ENCODE data around the gene HIGD1A. TPM values are rescaled to one million over a fixed set of nuclear protein-coding genes. Genes with fewer than 3 reads are reported as not detected.

Gene HIGD1A
- total and polyA plus RNA-seq, 8 donors, result 62.0 to 413 (median 189) TPM

- peak in 1 of 2 donors; percentile 47 for DNase-seq
- Histone ChIP-seq H3K4me3 (no peak overlapping the region), H3K27me3 (no peaks in the 10 kb centered on the region), H3K4me1 (peaks cover 0 to 16% (median 0%) of the 10 kb centered on the region in 4 donors), H3K9me3 (no peaks in the 10 kb centered on the region), H3K27ac (no peak overlapping the region), H3K36me3 (no peaks in the 10 kb centered on the region)
- WGBS, 5 donors, result 24 to 46% (median 36%) methylated on average over 2 of the region's 2 CpGs
- TF ChIP-seq POLR2AphosphoS5 (IDR thresholded peaks at IDR 0.05), result no peak
- TF ChIP-seq CTCF (IDR thresholded peaks at IDR 0.05), result no peak
- no peak for TF ChIP-seq EP300 (IDR thresholded peaks at IDR 0.05)
- no peak for TF ChIP-seq POLR2A (IDR thresholded peaks at IDR 0.05)
- intact Hi-C loops (cut with DNase I; ENCODE audit: low total_unique reads), result no loop called here
Measured at GRCh38 chr3:42852441-42852840, 48.2 kb upstream of the HIGD1A start.

DNA sequence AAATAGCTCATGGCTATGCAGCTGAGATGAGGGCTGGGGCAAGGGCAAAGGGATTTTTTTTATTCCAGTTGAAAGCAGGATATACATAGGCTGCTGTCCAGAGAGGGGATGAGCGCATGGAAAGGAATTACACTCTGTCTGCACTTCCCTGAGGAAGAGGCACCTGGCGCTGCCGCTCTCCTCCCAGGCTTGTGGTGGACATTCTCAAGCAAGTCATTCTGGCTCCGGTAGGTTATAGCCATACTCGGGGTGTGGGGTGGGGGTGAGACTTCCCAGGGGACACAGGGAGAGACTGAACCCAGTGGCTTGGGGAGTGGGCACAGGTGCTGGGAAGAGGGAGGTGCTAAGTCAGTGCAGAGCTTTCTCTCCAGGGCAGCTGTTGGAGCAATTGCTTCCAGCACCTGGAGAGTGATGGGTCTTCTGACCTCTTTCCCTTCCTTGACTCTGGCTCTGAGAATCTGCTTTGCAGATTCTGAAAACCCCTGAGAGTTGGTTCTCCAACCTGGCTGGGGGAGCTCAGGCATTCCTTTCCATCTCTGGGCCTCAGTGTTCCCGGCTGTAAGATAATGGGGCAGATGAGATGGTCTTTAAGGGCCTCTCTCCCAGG is 47.0 kb upstream of the HIGD1A start:
- no peaks in the 10 kb centered on the region for H3K27me3 ChIP-seq
- 89 to 93% (median 91%) methylated on average over 6 of the region's 6 CpGs for WGBS, 5 donors
- no peaks in the 10 kb centered on the region for H3K9me3 ChIP-seq
- TF ChIP-seq EP300 (IDR thresholded peaks at IDR 0.05), result no peak
- no peak for TF ChIP-seq POLR2AphosphoS5 (IDR thresholded peaks at IDR 0.05)
- no peak for TF ChIP-seq CTCF (IDR thresholded peaks at IDR 0.05)
- TF ChIP-seq POLR2A (IDR thresholded peaks at IDR 0.05), result no peak
- H3K27ac ChIP-seq, result no peak overlapping the region
- peaks cover 0 to 27% (median 5%) of the 10 kb centered on the region in 4 donors for H3K4me1 ChIP-seq
- intact Hi-C loops (cut with DNase I; ENCODE audit: low total_unique reads), result no loop called here
- DNase-seq, result no peak
- no peaks in the 10 kb centered on the region for H3K36me3 ChIP-seq
- no peak overlapping the region for H3K4me3 ChIP-seq

- Histone ChIP-seq H3K9me3 (no peaks in the 10 kb centered on the region), H3K4me1 (peaks cover 0 to 38% (median 13%) of the 10 kb centered on the region in 4 donors), H3K27me3 (no peaks in the 10 kb centered on the region), H3K36me3 (no peaks in the 10 kb centered on the region), H3K27ac (no peak overlapping the region), H3K4me3 (no peak overlapping the region)
- intact Hi-C loops (cut with DNase I; ENCODE audit: low total_unique reads), result no loop called here
- no peak for DNase-seq
- TF ChIP-seq EP300 (IDR thresholded peaks at IDR 0.05), result no peak
- no peak for TF ChIP-seq POLR2AphosphoS5 (IDR thresholded peaks at IDR 0.05)
- TF ChIP-seq POLR2A (IDR thresholded peaks at IDR 0.05), result no peak
- TF ChIP-seq CTCF (IDR thresholded peaks at IDR 0.05), result no peak
- 86 to 97% (median 90%) methylated on average over 3 of the region's 3 CpGs for WGBS, 5 donors
Measured at GRCh38 chr3:42850263-42850662, 46.0 kb upstream of the HIGD1A start.

GRCh38 chr3:42849017-42849416 is 44.7 kb upstream of the HIGD1A start:
- TF ChIP-seq EP300 (IDR thresholded peaks at IDR 0.05) (no peak), POLR2AphosphoS5 (IDR thresholded peaks at IDR 0.05) (no peak), POLR2A (IDR thresholded peaks at IDR 0.05) (no peak), CTCF (IDR thresholded peaks at IDR 0.05) (no peak)
- H3K4me3 ChIP-seq, result no peak overlapping the region
- no peaks in the 10 kb centered on the region for H3K9me3 ChIP-seq
- no peak for DNase-seq
- peaks cover 0 to 48% (median 19%) of the 10 kb centered on the region in 4 donors for H3K4me1 ChIP-seq
- intact Hi-C loops (cut with DNase I; ENCODE audit: low total_unique reads), result no loop called here
- no peaks in the 10 kb centered on the region for H3K36me3 ChIP-seq
- 91 to 97% (median 94%) methylated on average over 7 of the region's 7 CpGs for WGBS, 5 donors
- H3K27ac ChIP-seq, result no peak overlapping the region
- no peaks in the 10 kb centered on the region for H3K27me3 ChIP-seq
